NB4 (cell line): ENCODE results near the gene LGALS3BP.
"Not testable (repeated sequence)": the region's sequence is repeated elsewhere in the genome, so short reads cannot be mapped to it uniquely, and the experiment has no call there.

ENCODE experiments used
- DNase-seq: peaks from one replicate; pipeline ENCODE4 v3.0.0; 2010; ENCODE audit warnings: low read depth
- H3K4me3 ChIP-seq: one replicate; pipeline ENCODE4 v1.5.1; 2011; ENCODE audit warnings: mild to moderate bottlenecking, low read depth, low read length, moderate library complexity
- CTCF ChIP-seq: IDR thresholded peaks from one replicate; pipeline ENCODE4 v1.5.1; 2012; ENCODE audit warnings: low read depth, low read length
- MAX ChIP-seq: IDR thresholded peaks from 2 replicates; pipeline ENCODE4 v1.6.1; 2011; ENCODE audit warnings: low read depth, low read length
- MYC ChIP-seq: IDR thresholded peaks from 2 replicates; pipeline ENCODE4 v1.6.1; 2011; ENCODE audit warnings: low read depth, low read length
- POLR2A ChIP-seq: IDR thresholded peaks from 2 replicates; pipeline ENCODE4 v1.6.1; 2011; ENCODE audit warnings: mild to moderate bottlenecking; ENCODE audit not compliant: insufficient read length; ENCODE audit errors: extremely low read depth

Gene LGALS3BP

DNA sequence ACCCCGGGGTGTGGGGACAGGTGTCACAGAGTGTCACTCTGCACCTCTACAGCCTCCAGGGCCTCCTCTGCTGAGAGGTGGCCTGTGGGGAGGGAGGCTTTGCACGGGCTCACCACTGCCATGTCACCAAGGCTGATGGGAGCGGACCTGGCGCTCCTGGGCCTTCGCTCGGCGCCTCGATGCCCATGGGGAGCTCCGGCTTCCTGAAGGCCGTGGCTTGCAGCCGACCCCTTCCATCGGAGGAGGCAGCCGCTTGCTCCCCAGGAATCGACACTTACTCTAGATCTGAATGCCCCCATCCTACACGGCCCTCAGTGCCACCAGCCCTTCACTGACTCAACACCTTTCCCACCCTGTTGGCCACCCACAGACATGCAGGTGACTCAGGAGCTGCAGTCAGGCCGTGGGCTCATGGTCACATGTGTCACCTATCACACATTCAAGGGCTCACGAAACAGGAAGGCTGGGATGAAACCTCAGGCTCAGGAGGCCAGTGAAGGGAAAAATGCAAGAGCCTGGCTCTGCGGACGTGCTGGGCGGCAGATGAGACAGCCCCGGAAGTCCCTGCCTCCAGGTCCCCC lies 11.9 kb downstream of the LGALS3BP start:
- TF ChIP-seq MYC (no peak), MAX (no peak), POLR2A (no peak), CTCF (no peak)
- no peak for DNase-seq
- H3K4me3 ChIP-seq = no peak overlapping the region

- TF ChIP-seq CTCF = no peak
- no peak for TF ChIP-seq POLR2A
- no peak for TF ChIP-seq MYC
- no peak for TF ChIP-seq MAX
- no peak for DNase-seq
Observed at GRCh38 chr17:78966910-78967600, 12.7 kb downstream of the LGALS3BP start.

DNA sequence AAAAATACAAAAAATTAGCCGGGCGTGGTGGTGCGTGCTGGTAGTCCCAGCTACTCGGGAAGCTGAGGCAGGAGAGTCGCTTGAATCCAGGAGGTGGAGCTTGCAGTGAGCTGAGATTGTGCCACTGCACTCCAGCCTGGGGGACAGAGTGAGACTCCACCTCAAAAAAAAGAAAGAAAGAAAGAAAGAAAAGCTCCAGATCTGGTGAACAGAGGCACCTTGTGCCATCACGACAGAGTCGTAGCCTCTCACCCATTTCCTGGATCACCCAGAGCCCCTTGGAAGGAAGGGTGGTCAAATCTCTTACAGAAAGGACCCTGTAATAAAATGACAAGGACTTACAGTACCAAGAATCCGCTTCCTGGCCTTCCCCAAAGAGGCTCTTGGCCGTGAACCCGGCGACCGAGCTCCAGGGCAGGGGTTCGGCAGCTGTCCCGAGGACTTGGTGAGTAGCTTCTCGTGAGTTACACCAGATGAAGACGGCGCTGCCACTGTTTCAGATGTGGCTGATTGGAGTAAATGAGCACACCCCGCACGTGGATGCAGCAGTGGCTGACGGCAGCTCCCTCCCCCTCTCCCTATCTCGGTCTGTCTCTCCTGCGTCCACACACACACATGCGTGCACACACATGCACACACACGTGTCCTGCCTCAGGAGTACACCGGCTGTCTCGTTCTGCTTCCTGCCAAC lies 13.5 kb downstream of the LGALS3BP start:
- DNase-seq = no peak
- H3K4me3 ChIP-seq = no peak overlapping the region
- TF ChIP-seq MAX (no peak), CTCF (no peak), MYC (no peak), POLR2A (no peak)

More at GRCh38 chr17:78966910-78967600, 12.7 kb downstream of the LGALS3BP start:
- H3K4me3 ChIP-seq = no peak overlapping the region

GRCh38 chr17:78965491-78965924 lies 14.2 kb downstream of the LGALS3BP start:
- no peak overlapping the region for H3K4me3 ChIP-seq
- no peak for DNase-seq
- TF ChIP-seq MAX (no peak), MYC (no peak), POLR2A (no peak), CTCF (no peak)

GRCh38 chr17:78963378-78963777 lies 16.3 kb downstream of the LGALS3BP start:
- DNase-seq = no peak
- H3K4me3 ChIP-seq = no peak overlapping the region
- TF ChIP-seq POLR2A (no peak), MAX (no peak), CTCF (no peak), MYC (no peak)

DNA sequence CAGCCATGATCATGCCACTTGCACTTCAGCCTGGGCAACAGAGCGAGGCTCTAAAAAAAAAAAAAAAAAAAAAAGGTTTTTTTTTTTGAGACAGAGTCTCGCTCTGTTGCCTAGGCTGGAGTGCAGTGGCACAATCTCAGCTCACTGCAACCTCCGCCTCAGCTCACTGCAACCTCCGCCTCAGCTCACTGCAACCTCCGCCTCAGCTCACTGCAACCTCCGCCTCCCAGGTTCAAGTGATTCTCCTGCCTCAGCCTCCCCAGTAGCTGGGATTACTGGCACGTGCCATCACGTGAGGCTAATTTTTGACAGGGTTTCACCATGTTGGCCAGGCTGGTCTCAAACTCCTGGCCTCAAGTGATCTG lies 16.8 kb downstream of the LGALS3BP start:
- H3K4me3 ChIP-seq, DNase-seq: not testable (repeated sequence)
